GM18508 (cell line): ENCODE measurements around the gene SLC18A3.

ENCODE experiments used
- ATAC-seq: cut with Tn5 transposase; IDR thresholded peaks from one replicate; pipeline ENCODE4 v1.9.1; 2021; ENCODE audit warnings: moderate number of reproducible peaks; ENCODE audit not compliant: insufficient read depth, unreplicated experiment

Gene SLC18A3

DNA sequence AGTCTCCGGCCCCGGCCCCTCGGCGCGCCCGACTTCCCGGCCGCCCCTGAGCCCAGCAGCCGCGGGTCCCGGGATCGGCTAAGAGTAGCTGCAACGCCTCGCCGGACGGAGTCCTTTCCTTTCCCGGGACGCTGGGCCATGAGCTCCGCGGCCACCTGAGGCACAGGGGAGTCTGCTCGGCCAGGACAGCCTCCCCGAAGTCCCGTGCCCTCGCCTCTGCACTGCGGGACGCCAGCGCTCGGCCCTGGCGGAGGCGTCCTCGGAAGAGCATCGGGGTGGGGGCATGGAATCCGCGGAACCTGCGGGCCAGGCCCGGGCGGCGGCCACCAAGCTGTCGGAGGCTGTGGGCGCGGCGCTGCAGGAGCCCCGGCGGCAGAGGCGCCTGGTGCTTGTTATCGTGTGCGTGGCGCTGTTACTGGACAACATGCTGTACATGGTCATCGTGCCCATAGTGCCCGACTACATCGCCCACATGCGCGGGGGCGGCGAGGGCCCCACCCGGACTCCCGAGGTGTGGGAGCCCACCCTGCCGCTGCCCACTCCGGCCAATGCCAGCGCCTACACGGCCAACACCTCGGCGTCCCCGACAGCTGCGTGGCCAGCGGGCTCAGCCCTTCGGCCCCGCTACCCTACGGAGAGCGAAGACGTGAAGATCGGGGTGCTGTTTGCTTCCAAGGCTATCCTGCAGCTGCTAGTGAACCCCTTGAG lies 502 bp downstream of the SLC18A3 start:
- ATAC-seq: no peak

DNA sequence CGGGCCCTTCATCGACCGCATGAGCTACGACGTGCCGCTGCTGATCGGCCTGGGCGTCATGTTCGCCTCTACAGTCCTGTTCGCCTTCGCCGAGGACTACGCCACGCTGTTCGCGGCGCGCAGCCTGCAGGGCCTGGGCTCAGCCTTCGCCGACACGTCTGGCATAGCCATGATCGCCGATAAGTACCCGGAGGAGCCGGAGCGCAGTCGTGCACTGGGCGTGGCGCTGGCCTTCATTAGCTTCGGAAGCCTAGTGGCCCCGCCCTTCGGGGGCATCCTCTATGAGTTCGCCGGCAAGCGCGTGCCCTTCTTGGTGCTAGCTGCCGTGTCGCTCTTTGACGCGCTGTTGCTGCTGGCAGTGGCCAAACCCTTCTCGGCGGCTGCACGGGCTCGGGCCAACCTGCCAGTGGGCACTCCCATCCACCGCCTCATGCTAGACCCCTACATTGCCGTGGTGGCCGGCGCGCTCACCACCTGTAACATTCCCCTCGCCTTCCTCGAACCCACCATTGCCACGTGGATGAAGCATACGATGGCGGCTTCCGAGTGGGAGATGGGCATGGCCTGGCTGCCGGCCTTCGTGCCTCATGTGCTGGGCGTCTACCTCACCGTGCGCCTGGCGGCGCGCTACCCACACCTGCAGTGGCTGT lies 1.2 kb downstream of the SLC18A3 start:
- no peak for ATAC-seq

DNA sequence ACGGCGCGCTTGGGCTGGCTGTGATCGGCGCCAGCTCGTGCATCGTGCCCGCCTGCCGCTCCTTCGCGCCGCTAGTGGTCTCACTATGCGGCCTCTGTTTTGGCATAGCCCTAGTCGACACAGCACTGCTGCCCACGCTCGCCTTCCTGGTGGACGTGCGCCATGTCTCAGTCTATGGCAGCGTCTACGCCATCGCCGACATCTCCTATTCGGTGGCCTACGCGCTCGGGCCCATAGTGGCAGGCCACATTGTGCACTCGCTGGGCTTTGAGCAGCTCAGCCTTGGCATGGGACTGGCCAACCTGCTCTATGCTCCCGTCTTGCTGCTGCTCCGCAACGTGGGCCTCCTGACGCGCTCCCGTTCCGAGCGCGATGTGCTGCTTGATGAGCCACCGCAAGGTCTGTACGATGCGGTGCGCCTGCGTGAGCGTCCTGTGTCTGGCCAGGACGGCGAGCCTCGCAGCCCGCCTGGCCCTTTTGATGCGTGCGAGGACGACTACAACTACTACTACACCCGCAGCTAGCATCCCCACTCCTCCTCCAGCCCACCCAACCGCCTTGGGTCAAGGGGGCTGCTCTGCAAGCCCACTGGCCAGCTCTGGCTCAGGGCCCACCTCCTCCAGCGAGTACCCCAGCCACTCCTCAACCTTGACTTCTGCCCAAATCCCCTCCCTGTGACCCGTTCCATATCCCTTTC lies 1.9 kb downstream of the SLC18A3 start:
- ATAC-seq: no peak

DNA sequence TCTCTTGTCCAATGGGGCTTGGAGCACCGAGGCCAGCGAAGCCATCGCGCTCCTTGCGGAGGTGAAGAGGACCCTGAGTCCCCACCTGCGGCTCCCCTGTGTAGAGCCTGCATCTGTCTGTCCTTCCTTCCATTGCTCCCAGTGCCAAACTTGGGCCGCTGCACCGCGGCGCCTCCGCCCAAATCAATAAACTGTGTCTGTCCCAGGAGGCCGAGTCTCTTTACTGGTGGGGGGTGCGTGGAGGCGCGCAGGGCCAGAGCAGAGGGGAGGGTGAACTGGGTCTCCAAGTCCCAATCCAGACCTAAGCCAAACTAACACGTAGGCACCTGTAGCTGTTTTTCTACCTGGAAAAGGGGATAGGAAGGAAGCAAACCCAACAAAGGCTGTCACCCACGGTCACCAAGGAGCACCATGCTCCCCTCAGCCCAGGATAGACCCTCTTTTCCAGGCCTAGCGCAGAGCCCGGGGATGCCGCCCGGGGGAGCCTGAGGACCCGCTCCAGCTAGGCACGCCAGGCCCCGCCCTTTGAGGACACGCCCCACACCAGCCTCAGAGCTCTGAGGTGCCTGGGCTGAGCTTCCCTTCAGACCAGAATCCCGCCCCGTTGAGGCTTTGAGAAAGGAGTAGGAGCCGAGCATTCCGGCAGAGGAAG lies 2.5 kb downstream of the SLC18A3 start:
- no peak for ATAC-seq

DNA sequence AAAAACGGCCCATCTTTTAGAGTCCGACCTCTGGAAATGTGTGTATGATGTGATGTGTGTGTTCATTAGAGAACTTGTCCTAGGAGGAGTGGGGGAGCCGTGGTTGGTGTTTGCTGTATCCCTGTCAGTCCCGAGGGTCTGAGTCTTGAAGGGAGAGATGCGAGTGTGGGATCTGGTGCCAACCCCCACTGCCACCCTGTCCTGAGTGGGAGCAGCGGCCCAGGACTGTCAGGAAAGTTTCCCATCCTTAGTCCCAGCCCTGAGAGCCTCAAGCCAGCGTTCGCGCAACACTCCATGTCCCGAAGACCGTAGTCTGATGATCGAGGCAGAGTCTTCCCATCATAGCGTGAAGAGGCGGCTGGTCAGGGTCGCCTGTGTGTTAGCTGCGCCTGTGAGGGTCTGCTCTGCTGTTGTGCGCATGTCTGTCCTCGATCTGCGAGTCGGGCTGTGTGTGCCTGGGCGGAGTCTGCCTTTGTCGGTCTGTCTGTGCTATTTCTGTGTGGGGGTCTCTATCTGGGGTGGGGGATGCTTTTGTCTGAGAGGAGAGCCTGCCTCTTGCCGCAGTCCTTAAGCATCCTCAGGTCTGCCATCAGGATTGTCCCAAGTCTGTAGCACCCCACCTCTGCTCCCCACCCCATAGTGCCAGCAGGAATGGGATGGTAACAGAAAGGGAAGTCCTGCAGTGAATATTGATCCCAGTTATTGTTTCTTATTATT lies 3.2 kb downstream of the SLC18A3 start:
- no peak for ATAC-seq

DNA sequence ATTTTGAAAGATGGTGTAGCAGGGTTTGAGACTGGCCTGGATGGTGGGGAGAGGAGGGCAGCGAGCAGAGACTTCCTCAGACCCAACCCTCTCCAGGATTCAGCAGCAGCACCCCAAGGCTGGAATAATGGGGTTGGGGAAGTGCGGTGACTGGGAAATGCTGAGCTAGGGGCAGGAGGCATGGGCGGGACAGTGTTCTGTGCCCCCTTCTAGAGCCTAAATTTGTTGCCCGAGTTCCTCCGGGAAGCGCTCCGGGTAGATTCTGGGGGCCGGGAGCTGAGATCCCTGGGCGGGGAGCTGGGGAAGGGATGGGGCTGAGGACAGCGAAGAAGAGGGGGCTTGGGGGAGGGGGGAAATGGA lies 3.8 kb downstream of the SLC18A3 start, which contains the start of gene CHAT:
CHAT (plus strand) TSS at position 156 of the 360 bp plus-strand sequence; CDS start at position 309, 153 bp downstream.
- no peak for ATAC-seq

DNA sequence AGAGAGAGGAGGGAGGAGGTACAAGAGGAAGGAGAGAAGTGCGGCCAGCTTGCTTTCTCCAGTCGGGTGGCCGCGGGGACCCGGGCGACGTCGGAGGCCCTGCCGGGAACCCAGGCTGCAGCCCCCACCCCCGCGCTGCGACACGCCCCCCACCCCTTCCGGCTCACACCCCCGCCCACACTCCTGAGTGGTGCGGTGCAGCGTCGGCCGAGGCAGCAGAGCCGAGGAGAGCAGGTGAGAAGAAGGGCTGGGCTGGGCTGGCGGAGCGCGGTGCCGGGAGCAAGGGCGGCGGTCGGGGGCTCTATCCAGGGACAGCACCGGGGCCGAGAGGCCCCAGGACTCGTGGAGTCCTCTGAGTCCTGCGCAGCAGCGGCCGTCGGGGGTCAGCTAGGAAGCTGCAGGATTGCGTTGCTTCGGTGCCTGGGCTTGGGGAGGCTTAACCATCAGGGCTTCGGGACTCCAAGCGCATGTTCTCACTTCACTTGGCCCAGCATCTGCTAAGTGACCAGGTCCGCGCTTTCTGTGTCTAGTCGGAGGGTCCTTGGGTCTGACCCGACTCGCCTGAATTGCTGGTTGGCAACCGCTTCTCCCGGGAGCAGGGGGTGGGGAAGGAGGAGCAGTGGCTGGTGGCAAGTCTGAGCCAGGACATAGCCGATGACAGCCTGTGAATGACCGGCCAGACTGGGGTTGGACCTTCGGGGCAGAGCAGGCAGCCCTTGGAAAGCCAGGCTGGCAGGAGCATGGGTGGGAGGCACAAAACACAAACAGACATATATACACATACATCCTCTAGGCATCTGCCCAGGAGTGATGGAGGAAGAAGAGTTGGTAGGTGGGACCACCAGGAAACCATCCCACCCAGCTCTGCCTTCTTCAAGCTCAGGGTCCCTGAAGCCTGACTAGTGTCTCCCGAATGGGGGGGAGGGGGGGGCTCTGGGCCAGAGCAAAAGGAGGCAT lies 4.4 kb downstream of the SLC18A3 start:
- no peak for ATAC-seq

DNA sequence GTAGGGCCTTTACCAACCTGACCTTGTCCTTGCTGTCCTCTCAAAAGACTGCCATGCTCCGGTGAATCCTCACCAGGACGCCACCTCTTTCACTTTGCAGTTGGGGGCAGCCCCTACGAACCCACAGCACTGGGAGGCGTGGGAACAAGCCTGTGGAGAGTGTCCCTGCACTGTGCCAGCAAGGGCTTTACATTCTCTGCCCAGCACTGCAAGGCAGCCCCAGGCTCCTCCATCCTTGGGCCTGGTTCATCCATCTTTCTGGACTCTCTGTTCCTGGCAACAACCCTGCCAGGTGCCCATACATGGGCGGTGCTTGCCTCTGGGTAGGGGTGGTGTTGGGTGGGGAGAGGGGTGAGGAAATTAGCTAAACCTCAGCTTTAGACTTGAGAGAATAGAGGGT lies 5.1 kb downstream of the SLC18A3 start:
- ATAC-seq: no peak

DNA sequence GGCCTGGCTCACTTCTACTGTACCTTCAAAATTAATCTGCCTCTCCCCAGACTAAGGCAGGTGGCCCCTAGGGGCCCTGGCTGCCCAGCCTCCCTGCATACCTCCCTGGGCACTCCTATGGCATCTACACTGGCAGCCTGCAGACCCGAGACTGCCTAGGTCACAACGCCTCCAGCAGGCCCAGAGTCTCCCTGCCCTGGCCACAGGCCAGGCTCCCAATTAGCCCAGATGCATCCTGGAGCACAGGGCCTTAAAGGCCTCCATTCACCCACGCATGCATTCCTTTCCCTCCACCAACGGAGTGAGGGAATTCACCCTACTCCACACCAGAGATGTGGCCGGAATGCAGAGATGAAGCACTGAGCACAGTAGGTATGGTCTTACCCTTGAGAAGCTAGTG lies 5.6 kb downstream of the SLC18A3 start:
- no peak for ATAC-seq

DNA sequence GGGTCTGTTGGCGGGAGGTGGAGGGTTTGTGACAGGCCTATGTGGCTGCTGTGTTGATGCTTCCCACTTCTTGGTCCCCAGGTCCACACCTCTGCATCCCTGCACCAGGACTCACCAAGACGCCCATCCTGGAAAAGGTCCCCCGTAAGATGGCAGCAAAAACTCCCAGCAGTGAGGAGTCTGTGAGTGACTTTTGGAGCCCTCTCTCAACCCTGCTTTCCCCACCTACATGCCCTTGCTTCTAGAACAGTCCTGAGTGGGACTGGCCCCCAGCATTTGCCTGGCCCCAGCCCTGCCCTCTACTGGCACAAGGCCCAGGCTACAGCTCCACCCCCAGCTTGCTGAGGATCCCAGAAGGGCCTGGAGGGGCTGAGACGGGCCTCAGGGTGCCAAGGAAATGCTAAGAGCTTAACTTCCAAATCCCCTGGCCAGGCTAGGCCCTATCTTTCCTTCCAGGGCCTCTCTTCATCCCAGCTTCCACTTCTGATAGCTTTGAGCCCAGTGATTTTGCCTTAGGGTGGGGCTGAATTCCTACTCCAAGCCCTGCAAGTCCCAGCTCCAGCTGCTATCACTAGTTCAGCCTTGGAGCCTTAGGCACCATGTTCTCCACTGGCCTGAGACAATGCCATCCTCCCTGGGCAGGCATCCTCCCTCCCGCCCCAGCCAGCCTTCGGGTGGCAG lies 6.5 kb downstream of the SLC18A3 start:
- ATAC-seq: no peak

DNA sequence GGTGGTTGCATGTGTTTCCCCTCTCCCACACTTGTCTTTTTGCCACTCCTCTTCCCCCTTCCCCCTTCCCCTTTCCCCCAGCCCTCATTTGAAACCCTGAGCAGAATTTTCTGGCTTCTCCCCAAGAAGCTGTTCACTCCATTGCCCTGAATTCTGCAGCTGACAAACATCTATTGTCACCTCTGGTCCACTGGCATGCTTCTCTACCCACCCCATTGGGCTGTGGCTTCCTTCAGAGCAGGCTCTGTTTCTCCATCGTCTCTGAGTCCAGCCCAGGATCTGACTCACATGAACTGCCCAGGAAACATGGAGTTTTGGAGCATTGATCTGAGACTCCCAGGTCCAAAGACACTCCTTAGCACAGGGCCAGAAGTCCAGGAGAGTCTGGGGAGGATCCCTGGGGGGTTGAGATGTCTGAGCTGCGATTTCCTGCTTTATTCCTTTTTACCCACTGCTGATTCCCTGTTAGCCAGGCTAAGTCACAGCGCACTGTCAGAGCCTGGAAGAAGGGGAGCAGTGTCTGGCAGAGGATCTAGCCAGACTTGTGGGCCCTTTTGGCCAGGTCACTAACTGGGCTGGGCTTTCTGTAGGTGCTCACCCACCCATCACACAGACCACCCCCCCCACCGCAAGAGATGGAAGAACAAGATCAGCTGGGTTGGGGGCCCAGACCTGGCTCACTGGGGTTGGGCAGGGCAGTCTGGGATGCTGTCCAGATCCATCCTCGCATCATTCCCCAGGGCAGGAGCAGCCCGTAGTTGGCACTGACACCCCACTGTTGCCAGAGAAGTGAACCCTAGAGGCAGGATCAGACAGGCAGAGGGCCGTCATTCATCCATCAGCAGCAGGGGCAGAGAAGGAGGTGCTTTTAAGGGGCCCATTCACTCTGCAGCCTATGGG lies 7.3 kb downstream of the SLC18A3 start:
- ATAC-seq: no peak

DNA sequence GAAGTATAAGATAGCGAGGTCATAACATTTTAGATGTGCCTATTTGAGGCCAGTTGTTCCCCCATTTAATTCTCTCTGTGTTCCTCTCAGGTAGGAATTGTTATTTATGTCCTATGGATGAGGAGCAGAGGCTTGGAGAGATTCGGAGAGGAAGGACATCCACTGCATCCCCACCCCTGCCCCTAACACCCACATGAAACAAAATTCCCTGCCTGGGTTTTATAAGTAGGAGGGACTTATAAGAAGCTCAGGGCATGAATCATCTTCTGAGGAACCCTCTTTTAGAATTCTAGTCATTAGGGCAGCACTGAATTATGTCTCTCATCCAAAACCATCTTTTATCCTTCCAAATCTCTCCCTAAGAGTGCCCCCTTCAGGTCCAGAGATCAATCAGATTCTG lies 8.7 kb downstream of the SLC18A3 start:
- ATAC-seq: no peak

DNA sequence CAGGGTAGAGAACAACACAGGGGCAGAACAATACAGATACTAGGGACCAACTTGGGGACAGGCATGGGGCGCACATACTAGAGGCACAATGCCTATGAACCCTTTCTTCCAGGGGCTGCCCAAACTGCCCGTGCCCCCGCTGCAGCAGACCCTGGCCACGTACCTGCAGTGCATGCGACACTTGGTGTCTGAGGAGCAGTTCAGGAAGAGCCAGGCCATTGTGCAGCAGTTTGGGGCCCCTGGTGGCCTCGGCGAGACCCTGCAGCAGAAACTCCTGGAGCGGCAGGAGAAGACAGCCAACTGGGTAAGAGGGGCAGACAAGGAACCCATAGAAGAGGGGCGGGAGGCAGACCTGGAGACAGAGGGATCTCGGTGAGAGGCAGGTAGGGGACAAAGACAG lies 9.5 kb downstream of the SLC18A3 start:
- ATAC-seq: no peak

DNA sequence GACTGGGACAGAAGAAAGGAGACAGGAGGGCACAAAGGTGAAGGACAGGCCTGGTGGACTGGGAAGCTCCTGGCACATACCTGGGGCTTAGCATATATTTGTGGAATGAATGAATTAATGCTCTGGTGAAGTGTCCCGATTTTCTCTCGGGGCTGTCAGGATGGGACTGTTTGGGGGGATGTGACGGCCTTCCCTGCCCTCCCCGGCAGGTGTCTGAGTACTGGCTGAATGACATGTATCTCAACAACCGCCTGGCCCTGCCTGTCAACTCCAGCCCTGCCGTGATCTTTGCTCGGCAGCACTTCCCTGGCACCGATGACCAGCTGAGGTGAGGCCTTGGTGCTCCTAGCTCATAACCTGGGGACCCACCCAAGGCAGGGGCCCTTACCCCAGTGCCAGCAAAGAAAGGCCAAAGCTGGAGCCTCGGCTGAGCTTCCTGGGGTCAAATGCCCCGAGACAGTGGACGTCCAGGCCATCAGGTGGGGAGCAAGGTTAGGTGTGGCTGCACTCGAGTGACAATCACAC lies 10.2 kb downstream of the SLC18A3 start:
- ATAC-seq: no peak

DNA sequence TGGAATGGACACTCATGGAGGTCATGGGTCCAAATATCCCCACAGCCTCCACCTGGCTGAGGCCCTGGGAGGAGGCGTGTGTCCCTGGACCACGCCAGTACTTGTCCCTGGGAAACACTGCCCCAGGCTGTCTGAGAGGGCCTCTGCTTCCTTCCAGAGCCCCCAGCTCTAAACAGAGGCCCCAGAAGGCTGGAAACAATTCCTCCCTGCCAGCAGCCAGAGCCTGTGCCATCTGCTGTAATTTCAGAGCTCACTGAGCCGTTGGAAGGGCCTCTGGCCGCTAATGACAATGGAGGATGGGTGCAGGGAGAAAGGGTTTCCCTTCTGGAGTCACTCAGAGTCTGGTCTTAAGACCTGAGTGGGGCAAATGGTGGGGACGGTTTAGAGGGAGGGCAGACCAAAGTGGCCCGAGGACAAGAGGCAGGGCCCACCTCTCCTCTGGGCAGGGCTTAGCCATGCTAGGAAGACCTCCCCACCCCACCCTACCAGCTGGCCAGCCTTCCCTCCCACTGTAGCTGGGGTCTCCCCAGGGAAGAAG lies 10.8 kb downstream of the SLC18A3 start:
- no peak for ATAC-seq

DNA sequence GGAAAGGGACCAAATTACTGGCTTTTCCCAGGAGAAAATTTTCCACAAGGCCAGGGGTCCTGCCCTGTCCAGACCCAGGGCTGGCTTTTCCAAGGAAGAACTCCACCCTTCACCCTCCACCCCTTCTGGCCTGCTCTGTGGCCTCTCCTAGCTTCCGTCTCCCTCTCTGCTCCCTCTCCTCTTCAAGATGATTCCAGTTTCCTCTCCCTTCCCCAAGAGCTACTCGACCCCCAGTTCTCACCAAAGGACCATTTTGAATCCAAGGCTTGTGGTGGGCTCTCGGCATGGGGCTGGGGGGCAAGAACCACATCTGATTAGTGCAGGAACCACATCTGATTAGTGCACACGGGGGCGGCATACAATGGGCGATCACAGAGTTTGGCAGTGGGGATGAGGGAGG lies 11.5 kb downstream of the SLC18A3 start:
- no peak for ATAC-seq
